Bronchial epithelial cell (primary cell): ENCODE measurements around the gene SNX27. TPM values are rescaled to one million over a fixed set of nuclear protein-coding genes. Genes with fewer than 3 reads are reported as not detected.
"Not testable (repeated sequence)": the region's sequence is repeated elsewhere in the genome, so short reads cannot be mapped to it uniquely, and the experiment has no call there.

ENCODE experiments used
- DNase-seq: peaks from one replicate; pipeline ENCODE4 v3.0.0-alpha.2; 2010; ENCODE audit warnings: low read depth
- FAIRE-seq: peaks from 2 replicates; lab custom pipeline; 2011; peaks lifted over from hg19 to GRCh38; lab: Jason Lieb, UNC
- H3K27me3 ChIP-seq: 2 replicates; pipeline ENCODE4 v1.5.1; 2011; ENCODE audit warnings: low read length; ENCODE audit not compliant: control insufficient read depth, insufficient read depth
- H3K36me3 ChIP-seq: 2 replicates; pipeline ENCODE4 v1.5.1; 2011; ENCODE audit warnings: low read length; ENCODE audit not compliant: control insufficient read depth, insufficient read depth
- H3K4me3 ChIP-seq: 2 replicates; pipeline ENCODE4 v1.5.1; 2011; ENCODE audit warnings: mild to moderate bottlenecking, low read depth, low read length, control low read depth
- CTCF ChIP-seq: IDR thresholded peaks from 2 replicates; pipeline ENCODE4 v1.5.1; 2011; ENCODE audit warnings: mild to moderate bottlenecking, moderate library complexity, low read length, control low read depth, inconsistent platforms; ENCODE audit not compliant: insufficient read depth, severe bottlenecking
- total RNA-seq: library from RNA; depleted of rRNA; stranded (reverse); fragments of >200 nt; gene quantifications from 2 replicates; pipeline ENCODE4 v1.2.1, GENCODE V29; 2014

SNX27 gene
- total RNA-seq, 1 donor from 2014 or later, result 20.0 TPM

- FAIRE-seq, result no peak
- DNase-seq, result no peak
- TF ChIP-seq CTCF, result no peak
- no peak overlapping the region for H3K4me3 ChIP-seq
- H3K36me3 ChIP-seq, result no peaks in the 10 kb centered on the region
- no peaks in the 10 kb centered on the region for H3K27me3 ChIP-seq
Observed at GRCh38 chr1:151644001-151644400, 32.2 kb downstream of the SNX27 start.

- Histone ChIP-seq H3K27me3 (no peaks in the 10 kb centered on the region), H3K4me3 (no peak overlapping the region), H3K36me3 (peaks cover under 1% of the 10 kb centered on the region)
- DNase-seq (no peak), FAIRE-seq (no peak)
- TF ChIP-seq CTCF, result no peak
Observed at GRCh38 chr1:151653397-151653796, 41.5 kb downstream of the SNX27 start.

- no peaks in the 10 kb centered on the region for H3K27me3 ChIP-seq
- H3K4me3 ChIP-seq, result no peak overlapping the region
- no peak for DNase-seq
- peaks cover 2% of the 10 kb centered on the region for H3K36me3 ChIP-seq
- no peak for FAIRE-seq
- TF ChIP-seq CTCF, result no peak
Observed at GRCh38 chr1:151655371-151655770, 43.5 kb downstream of the SNX27 start.

- H3K27me3 ChIP-seq, result no peaks in the 10 kb centered on the region
- DNase-seq (no peak), FAIRE-seq (no peak)
- no peak for TF ChIP-seq CTCF
- H3K36me3 ChIP-seq, result peaks cover 3% of the 10 kb centered on the region
- no peak overlapping the region for H3K4me3 ChIP-seq
Observed at GRCh38 chr1:151661751-151662150, 49.9 kb downstream of the SNX27 start.

GRCh38 chr1:151668090-151668489 lies 56.2 kb downstream of the SNX27 start:
- FAIRE-seq (no peak), DNase-seq (no peak)
- H3K36me3 ChIP-seq, result peaks cover 1% of the 10 kb centered on the region
- TF ChIP-seq CTCF, result no peak
- H3K27me3 ChIP-seq, result no peaks in the 10 kb centered on the region
- no peak overlapping the region for H3K4me3 ChIP-seq

- not testable (repeated sequence) for H3K27me3 ChIP-seq, DNase-seq, H3K4me3 ChIP-seq, H3K36me3 ChIP-seq, FAIRE-seq
Observed at GRCh38 chr1:151670036-151670675, 58.3 kb downstream of the SNX27 start.
